Loucy (cell line): ENCODE measurements around the gene PMAIP1.
"Not testable (repeated sequence)": the region's sequence is repeated elsewhere in the genome, so short reads cannot be mapped to it uniquely, and the experiment has no call there.

Experiments used
- H2AFZ ChIP-seq: fragments of 200-600 bp; sonication (generic); 2 replicates; pipeline ENCODE4 v1.6.0; 2016; ENCODE audit warnings: antibody characterized with exemption, mild to moderate bottlenecking, low read length, moderate library complexity
- H3F3A ChIP-seq: fragments of 200-600 bp; 2 replicates; pipeline ENCODE4 v1.6.0; 2016; ENCODE audit warnings: antibody characterized with exemption, low read depth, mild to moderate bottlenecking
- H3K27me3 ChIP-seq: fragments of 200-600 bp; sonication (generic); 2 replicates; pipeline ENCODE4 v1.6.1; 2014; ENCODE audit warnings: low read length, mild to moderate bottlenecking; ENCODE audit not compliant: insufficient read depth, poor library complexity, severe bottlenecking
- H3K36me3 ChIP-seq: fragments of 200-600 bp; sonication (generic); 2 replicates; pipeline ENCODE4 v1.6.1; 2016; ENCODE audit warnings: low read length; ENCODE audit not compliant: insufficient read depth
- H3K4me1 ChIP-seq: fragments of 200-600 bp; sonication (generic); 2 replicates; pipeline ENCODE4 v1.5.1; 2014; ENCODE audit warnings: low read length, mild to moderate bottlenecking; ENCODE audit not compliant: insufficient read depth, poor library complexity, severe bottlenecking
- H3K4me2 ChIP-seq: fragments of 200-600 bp; sonication (generic); 2 replicates; pipeline ENCODE4 v1.6.0; 2014; ENCODE audit warnings: antibody characterized with exemption, low read length, low read depth, mild to moderate bottlenecking; ENCODE audit not compliant: poor library complexity, severe bottlenecking
- H3K4me3 ChIP-seq: fragments of 200-600 bp; sonication (generic); 2 replicates; pipeline ENCODE4 v1.5.1; 2014; ENCODE audit warnings: low read length, mild to moderate bottlenecking, mixed read lengths; ENCODE audit not compliant: poor library complexity, severe bottlenecking
- H3K79me2 ChIP-seq: fragments of 200-600 bp; sonication (generic); 2 replicates; pipeline ENCODE4 v1.6.1; 2014; ENCODE audit warnings: low read length; ENCODE audit not compliant: insufficient read depth
- H3K9ac ChIP-seq: fragments of 200-600 bp; sonication (generic); 2 replicates; pipeline ENCODE4 v1.6.0; 2014; ENCODE audit warnings: mild to moderate bottlenecking, low read depth, low read length, moderate library complexity; ENCODE audit not compliant: poor library complexity, severe bottlenecking
- H3K9me2 ChIP-seq: fragments of 200-600 bp; sonication (generic); replicated peaks from 2 replicates; pipeline ENCODE4 v1.6.1; 2016; ENCODE audit warnings: low read depth, low read length, mixed read lengths
- H3K9me3 ChIP-seq: fragments of 200-600 bp; sonication (generic); 2 replicates; pipeline ENCODE4 v1.6.1; 2014; ENCODE audit warnings: mild to moderate bottlenecking, antibody characterized with exemption, low read length, low read depth; ENCODE audit not compliant: insufficient read depth
- H4K20me1 ChIP-seq: fragments of 200-600 bp; sonication (generic); 2 replicates; pipeline ENCODE4 v1.6.0; 2014; ENCODE audit warnings: antibody characterized with exemption, low read length, mild to moderate bottlenecking; ENCODE audit not compliant: insufficient read depth, poor library complexity, severe bottlenecking
- CTCF ChIP-seq: fragments of 200-600 bp; sonication (generic); conservative IDR thresholded peaks from 2 replicates; pipeline ENCODE4 v1.5.1; 2014; ENCODE audit warnings: mild to moderate bottlenecking, antibody characterized with exemption, low read length
- EZH2phosphoT487 ChIP-seq: fragments of 200-600 bp; IDR thresholded peaks from 2 replicates; pipeline ENCODE4 v1.6.1; 2018; ENCODE audit warnings: antibody characterized with exemption, mild to moderate bottlenecking, moderate library complexity, borderline replicate concordance

Gene PMAIP1

GRCh38 chr18:59885579-59886163 is 14.1 kb upstream of the PMAIP1 start:
- Histone ChIP-seq H3K4me2 (peak overlapping the region; percentile 39), H3K4me1 (peaks cover 25% of the 10 kb centered on the region), H3F3A (no peaks in the 10 kb centered on the region), H3K27me3 (no peaks in the 10 kb centered on the region), H4K20me1 (no peaks in the 10 kb centered on the region), H3K4me3 (peak overlapping the region; percentile 4), H3K79me2 (no peaks in the 10 kb centered on the region), H2AFZ (no peak overlapping the region), H3K9me2 (no peaks in the 10 kb centered on the region), H3K36me3 (no peaks in the 10 kb centered on the region), H3K9ac (peak overlapping the region; percentile 2), H3K9me3 (no peaks in the 10 kb centered on the region)
- TF ChIP-seq EZH2phosphoT487 = no peak
- no peak for TF ChIP-seq CTCF

DNA sequence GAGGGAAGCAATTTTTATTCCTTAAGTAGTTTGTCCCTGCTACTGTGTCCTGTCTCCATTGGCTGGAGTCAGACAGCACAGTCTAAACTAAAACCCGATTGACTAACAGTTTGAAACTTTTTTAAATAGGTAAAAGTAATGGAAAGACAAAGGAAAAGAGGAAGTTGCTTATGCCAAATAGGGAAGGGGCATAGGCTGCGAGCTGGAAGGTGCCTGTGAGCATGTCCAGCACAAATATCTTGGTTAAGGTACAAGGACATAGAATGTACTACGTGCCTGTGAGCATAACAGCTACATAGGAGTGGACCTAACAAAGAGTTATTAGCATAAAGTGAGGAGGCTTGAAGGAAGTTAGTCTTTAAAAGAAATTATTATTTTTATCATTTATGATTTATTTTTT is 13.4 kb upstream of the PMAIP1 start:
- not testable (repeated sequence) for H3K36me3 ChIP-seq, H3K9ac ChIP-seq, H3K9me2 ChIP-seq, H3K4me3 ChIP-seq, H3F3A ChIP-seq, H3K79me2 ChIP-seq, H3K9me3 ChIP-seq, H2AFZ ChIP-seq, H3K27me3 ChIP-seq, H4K20me1 ChIP-seq
- Histone ChIP-seq H3K4me2 (peak overlapping the region; percentile 39), H3K4me1 (peaks cover 25% of the 10 kb centered on the region)

GRCh38 chr18:59892123-59892522 is 7.7 kb upstream of the PMAIP1 start:
- Histone ChIP-seq H3K4me2 (no peak overlapping the region), H3K9me3 (no peaks in the 10 kb centered on the region), H4K20me1 (no peaks in the 10 kb centered on the region), H3K4me1 (peaks cover 6% of the 10 kb centered on the region), H3K9me2 (no peaks in the 10 kb centered on the region), H2AFZ (no peak overlapping the region), H3K79me2 (no peaks in the 10 kb centered on the region), H3K36me3 (no peaks in the 10 kb centered on the region), H3K27me3 (no peaks in the 10 kb centered on the region), H3K4me3 (no peak overlapping the region), H3F3A (no peaks in the 10 kb centered on the region), H3K9ac (no peak overlapping the region)
- TF ChIP-seq EZH2phosphoT487 = no peak
- no peak for TF ChIP-seq CTCF

DNA sequence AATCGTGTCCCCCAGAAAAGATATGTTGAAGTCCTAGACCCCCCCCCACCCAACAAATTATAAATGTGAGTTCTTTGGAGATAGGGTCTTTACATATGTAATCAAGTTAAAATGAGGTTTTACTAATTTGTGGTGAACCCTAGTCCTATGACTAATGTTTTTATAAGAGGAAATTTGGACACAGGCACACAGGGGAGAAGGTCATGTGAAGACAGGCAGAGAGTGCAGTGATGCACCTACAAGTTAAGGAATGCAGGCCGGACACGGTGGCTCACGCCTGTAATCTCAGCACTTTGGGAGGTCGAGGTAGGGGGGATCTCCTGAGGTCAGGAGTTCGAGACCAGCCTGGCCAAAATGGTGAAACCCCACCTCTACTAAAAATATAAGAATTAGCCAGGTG is 5.8 kb upstream of the PMAIP1 start:
- Histone ChIP-seq H3K4me3 (no peak overlapping the region), H3K4me1 (peaks cover 12% of the 10 kb centered on the region), H3K9ac (no peak overlapping the region), H2AFZ (no peak overlapping the region), H3F3A (no peaks in the 10 kb centered on the region), H3K9me3 (no peaks in the 10 kb centered on the region), H3K79me2 (peaks cover 11% of the 10 kb centered on the region), H4K20me1 (peaks cover 3% of the 10 kb centered on the region), H3K9me2 (no peaks in the 10 kb centered on the region), H3K27me3 (no peaks in the 10 kb centered on the region), H3K36me3 (no peaks in the 10 kb centered on the region), H3K4me2 (no peak overlapping the region)
- TF ChIP-seq CTCF = no peak
- TF ChIP-seq EZH2phosphoT487 = no peak
